Measurements from ENCODE around the gene DGKB. TPM values are rescaled to one million over a fixed set of nuclear protein-coding genes. Genes with fewer than 3 reads are reported as not detected.

Gene DGKB
- total RNA-seq, 6 experiments from 2014 or later, result 0.11 to 0.16 (median 0.13) TPM; not detected in 2

- Histone ChIP-seq H3K4me1 (peaks cover 0 to 7% (median 0%) of the 10 kb centered on the region in 4 donors), H3K9me3 (no peaks in the 10 kb centered on the region), H3K27me3 (no peaks in the 10 kb centered on the region), H3K4me3 (no peak overlapping the region), H3K27ac (no peak overlapping the region), H3K36me3 (no peaks in the 10 kb centered on the region)
- DNase-seq (no peak), ATAC-seq (no peak)
- intact Hi-C loops (cut with DNase I), result no loop called here
- TF ChIP-seq CTCF (IDR thresholded peaks at IDR 0.05), result no peak
- no peak for TF ChIP-seq POLR2A (IDR thresholded peaks at IDR 0.05)
- WGBS (ENCODE audit: insufficient coverage, low coverage, low lambda C conversion rate, missing lambda C conversion rate), result 96% methylated on average over 2 of the region's 2 CpGs
Observed at GRCh38 chr7:14258441-14258840, 644.1 kb downstream of the DGKB start.

GRCh38 chr7:14252458-14252857, 650.1 kb downstream of the DGKB start:
- no peaks in the 10 kb centered on the region for H3K9me3 ChIP-seq
- 0% methylated on average over 1 of the region's 3 CpGs for WGBS (ENCODE audit: insufficient coverage, low coverage, low lambda C conversion rate, missing lambda C conversion rate)
- no peak overlapping the region for H3K27ac ChIP-seq
- peak; percentile 70 to 97 (median 84) for ATAC-seq
- TF ChIP-seq CTCF (IDR thresholded peaks at IDR 0.05), result no peak
- no peak for TF ChIP-seq POLR2A (IDR thresholded peaks at IDR 0.05)
- no peaks in the 10 kb centered on the region for H3K36me3 ChIP-seq
- intact Hi-C loops (cut with DNase I), result no loop called here
- no peak overlapping the region for H3K4me3 ChIP-seq
- no peaks in the 10 kb centered on the region for H3K27me3 ChIP-seq
- peak; percentile 38 to 84 (median 77) for DNase-seq
- peaks cover 0 to 19% (median 0%) of the 10 kb centered on the region in 4 donors for H3K4me1 ChIP-seq

GRCh38 chr7:14242175-14242574, 660.4 kb downstream of the DGKB start:
- H3K27ac ChIP-seq, result peak overlapping the region in 1 of 3 donors; percentile 3
- peaks cover 0 to 32% (median 0%) of the 10 kb centered on the region in 4 donors for H3K4me1 ChIP-seq
- DNase-seq (peak; percentile 20 to 49 (median 40)), ATAC-seq (peak; percentile 89 to 96 (median 93))
- no peak overlapping the region for H3K4me3 ChIP-seq
- H3K27me3 ChIP-seq, result no peaks in the 10 kb centered on the region
- no peaks in the 10 kb centered on the region for H3K36me3 ChIP-seq
- 32% methylated on average over 4 of the region's 5 CpGs for WGBS (ENCODE audit: insufficient coverage, low coverage, low lambda C conversion rate, missing lambda C conversion rate)
- no peaks in the 10 kb centered on the region for H3K9me3 ChIP-seq
- intact Hi-C loops (cut with DNase I), result no loop called here
- TF ChIP-seq CTCF (IDR thresholded peaks at IDR 0.05) (no peak), POLR2A (IDR thresholded peaks at IDR 0.05) (no peak)

- intact Hi-C loops (cut with DNase I), result no loop called here
- peak; percentile 49 to 84 (median 66) for ATAC-seq
- peaks cover 0 to 47% (median 4%) of the 10 kb centered on the region in 4 donors for H3K4me1 ChIP-seq
- TF ChIP-seq POLR2A (IDR thresholded peaks at IDR 0.05) (no peak), CTCF (IDR thresholded peaks at IDR 0.05) (no peak)
- DNase-seq, result no peak
- H3K27ac ChIP-seq, result peak overlapping the region; percentile 31 to 51 (median 46)
- H3K9me3 ChIP-seq, result no peaks in the 10 kb centered on the region
- no peaks in the 10 kb centered on the region for H3K27me3 ChIP-seq
- 25% methylated on average over 3 of the region's 3 CpGs for WGBS (ENCODE audit: insufficient coverage, low coverage, low lambda C conversion rate, missing lambda C conversion rate)
- peak overlapping the region; percentile 4 to 42 (median 36) for H3K4me3 ChIP-seq
- H3K36me3 ChIP-seq, result no peaks in the 10 kb centered on the region
Observed at GRCh38 chr7:14236834-14237233, 665.7 kb downstream of the DGKB start.

GRCh38 chr7:14235056-14235455, 667.5 kb downstream of the DGKB start:
- H3K27ac ChIP-seq, result no peak overlapping the region
- 42% methylated on average over 2 of the region's 2 CpGs for WGBS (ENCODE audit: insufficient coverage, low coverage, low lambda C conversion rate, missing lambda C conversion rate)
- peaks cover 0 to 36% (median 4%) of the 10 kb centered on the region in 4 donors for H3K4me1 ChIP-seq
- DNase-seq (no peak), ATAC-seq (peak in 3 of 4 donors; percentile 21 to 45 (median 31))
- intact Hi-C loops (cut with DNase I), result no loop called here
- no peak overlapping the region for H3K4me3 ChIP-seq
- TF ChIP-seq POLR2A (IDR thresholded peaks at IDR 0.05) (no peak), CTCF (IDR thresholded peaks at IDR 0.05) (no peak)
- no peaks in the 10 kb centered on the region for H3K36me3 ChIP-seq
- H3K27me3 ChIP-seq, result no peaks in the 10 kb centered on the region
- H3K9me3 ChIP-seq, result no peaks in the 10 kb centered on the region
